WI38 (cell line): ENCODE measurements around the gene E2F4.
A peak's percentile ranks its signal among the peaks of the same experiment; 100 is the strongest.

ENCODE experiments used
- H3K4me3 ChIP-seq: 2 replicates; pipeline ENCODE4 v1.5.1; 2011; ENCODE audit warnings: low read depth, mild to moderate bottlenecking, control low read depth, low read length
- CTCF ChIP-seq: IDR thresholded peaks from 2 replicates; pipeline ENCODE4 v1.5.1; 2012; ENCODE audit warnings: low read depth, mild to moderate bottlenecking, control low read depth, low read length

Gene E2F4

DNA sequence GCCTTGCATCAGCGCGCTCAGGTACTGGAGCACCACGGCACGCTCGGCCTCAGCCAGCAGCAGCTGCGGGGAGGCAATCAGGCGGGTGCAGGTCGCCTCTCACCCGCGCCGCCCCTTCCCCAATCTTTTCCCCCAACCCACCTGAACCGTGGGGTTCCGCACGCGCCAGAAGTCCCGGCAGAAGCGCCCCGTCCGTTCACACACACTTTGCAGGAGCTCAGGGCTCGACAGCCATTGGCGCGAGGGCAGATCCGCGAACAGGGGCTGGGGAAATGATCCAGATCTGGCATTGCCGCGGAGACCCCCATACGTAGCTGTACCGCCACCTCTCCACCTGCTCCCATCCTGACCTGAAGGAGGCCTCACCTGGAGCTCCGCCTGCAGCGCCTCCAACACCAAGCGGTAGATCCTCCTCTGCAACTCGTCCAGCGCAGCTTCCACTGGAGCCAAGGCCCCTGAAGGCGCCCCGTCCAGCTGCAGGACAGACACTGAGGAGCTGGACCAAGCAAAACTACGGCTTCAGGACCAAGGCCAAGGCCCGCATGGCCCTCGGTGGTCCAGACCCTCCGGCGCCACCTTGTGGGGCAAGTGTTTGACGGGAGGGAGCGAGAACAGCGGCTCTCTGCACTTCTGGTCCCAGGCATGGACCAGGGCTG, 6.8 kb upstream of the E2F4 start:
- peak overlapping the region; percentile 16; the same call in 1 of the 2 replicates for H3K4me3 ChIP-seq
- peak; percentile 67; the same call in 1 of the 2 replicates for TF ChIP-seq CTCF

GRCh38 chr16:67185651-67186134, 6.3 kb upstream of the E2F4 start:
- no peak for TF ChIP-seq CTCF
- H3K4me3 ChIP-seq, result peak overlapping the region; percentile 16; the same call in 1 of the 2 replicates

DNA sequence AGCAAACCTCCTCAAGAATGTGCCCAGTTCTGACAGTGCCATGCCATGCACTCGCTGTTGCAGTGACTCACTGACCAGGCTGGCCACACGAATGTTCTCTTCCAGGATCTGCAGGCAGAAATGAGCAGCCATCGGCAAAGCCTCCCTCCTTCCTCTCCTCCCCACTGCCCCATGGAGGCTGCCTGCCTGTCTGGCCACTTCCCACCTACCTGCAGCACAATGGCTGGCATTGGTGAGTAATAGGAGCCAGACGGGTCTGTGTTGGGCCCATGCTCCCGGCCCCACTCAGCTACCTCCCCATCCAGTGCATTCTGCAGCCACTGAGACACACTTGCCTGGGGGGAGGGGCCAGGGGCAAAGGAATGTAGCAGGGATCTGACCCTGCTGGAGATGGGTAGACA, 5.4 kb upstream of the E2F4 start:
- no peak for TF ChIP-seq CTCF

GRCh38 chr16:67187175-67187890, 4.6 kb upstream of the E2F4 start:
- H3K4me3 ChIP-seq, result no peak overlapping the region
- no peak for TF ChIP-seq CTCF

More for the DNA sequence above, 5.4 kb upstream of the E2F4 start:
- no peak overlapping the region for H3K4me3 ChIP-seq

DNA sequence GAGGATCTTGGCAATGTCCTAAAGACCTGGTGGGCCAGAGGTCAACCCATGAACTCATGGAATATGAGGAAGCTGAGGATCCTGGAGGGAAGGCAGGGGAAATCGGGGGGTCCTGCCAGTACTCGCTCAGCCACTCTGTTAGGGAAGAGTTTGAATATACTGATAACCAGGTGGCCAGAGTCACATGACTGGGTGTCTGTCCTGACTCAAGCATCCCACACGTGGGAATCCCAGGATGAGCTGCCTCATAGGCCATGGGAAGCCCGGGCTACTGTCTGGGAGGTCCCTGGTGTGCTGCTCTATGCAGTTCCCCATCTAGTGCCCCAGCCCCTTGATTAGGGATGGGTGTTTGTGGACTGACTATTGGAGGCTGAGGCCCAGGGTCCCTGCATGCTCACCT, 3.6 kb upstream of the E2F4 start:
- TF ChIP-seq CTCF, result no peak
- H3K4me3 ChIP-seq, result no peak overlapping the region

DNA sequence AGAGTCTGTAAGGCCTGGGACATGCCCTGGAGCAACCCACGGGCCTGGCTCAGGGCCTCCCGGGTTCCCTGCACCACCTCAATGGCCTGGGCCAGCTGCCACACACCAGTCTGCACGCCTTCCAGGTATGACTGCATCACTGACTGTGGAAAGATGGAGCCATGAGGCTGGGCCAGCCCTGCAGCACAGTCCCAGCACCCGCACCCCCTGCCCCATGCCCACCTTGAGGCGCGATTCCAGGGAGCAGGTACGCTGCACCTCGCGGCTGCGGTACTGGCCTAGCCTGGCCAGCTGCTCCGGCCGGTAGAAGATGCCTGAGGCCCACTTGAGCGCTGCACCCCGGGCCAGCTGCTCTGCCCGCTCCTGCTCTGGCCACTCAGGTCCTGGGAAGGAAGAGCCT, 3.2 kb upstream of the E2F4 start:
- TF ChIP-seq CTCF, result no peak
- H3K4me3 ChIP-seq, result no peak overlapping the region

GRCh38 chr16:67190041-67190440, 1.9 kb upstream of the E2F4 start, which contains the start of gene EXOC3L1:
EXOC3L1 (minus strand) TSS chr16:67190136; CDS start chr16:67189676, 460 bp downstream.
- no peak within 1 kb of the TSS for H3K4me3 ChIP-seq
- no peak for TF ChIP-seq CTCF
